HEK293T (cell line): ENCODE data around the gene TEAD1.

Experiments
- CTCF ChIA-PET: fragments of 350-600 bp; formaldehyde crosslinking; extraction: SDS; loops from one replicate; lab custom pipeline; 2021; ENCODE audit warnings: antibody characterized with exemption, inconsistent platforms; lab: Yijun Ruan, JAX
- POLR2A ChIA-PET: fragments of 350-600 bp; formaldehyde crosslinking; extraction: SDS; loops from one replicate; lab custom pipeline; 2020; ENCODE audit warnings: antibody characterized with exemption, inconsistent platforms; lab: Yijun Ruan, JAX
- DNase-seq: peaks from one replicate; pipeline ENCODE4 v3.0.0; 2012; ENCODE audit warnings: mixed read lengths; ENCODE audit errors: extremely low spot score
- ARNT ChIP-seq: fragments of 450-650 bp; IDR thresholded peaks from 2 replicates; pipeline ENCODE4 v1.6.1; 2017; ENCODE audit warnings: mild to moderate bottlenecking
- BHLHE40 ChIP-seq: fragments of 450-650 bp; IDR thresholded peaks from 2 replicates; pipeline ENCODE4 v1.6.1; 2016; ENCODE audit warnings: mild to moderate bottlenecking, moderate library complexity, borderline replicate concordance
- CTBP1 ChIP-seq: fragments of 450-650 bp; IDR thresholded peaks from 2 replicates; pipeline ENCODE4 v1.6.1; 2016; ENCODE audit warnings: borderline replicate concordance
- ELF4 ChIP-seq: fragments of 450-650 bp; IDR thresholded peaks from 2 replicates; pipeline ENCODE4 v1.6.1; 2017; ENCODE audit warnings: antibody characterized with exemption
- FOXA1 ChIP-seq: fragments of 450-650 bp; IDR thresholded peaks from 2 replicates; pipeline ENCODE4 v1.6.1; 2016; ENCODE audit warnings: mild to moderate bottlenecking
- FOXK2 ChIP-seq: fragments of 450-650 bp; IDR thresholded peaks from 2 replicates; pipeline ENCODE4 v1.6.1; 2016; ENCODE audit warnings: mild to moderate bottlenecking
- FOXM1 ChIP-seq: fragments of 450-650 bp; IDR thresholded peaks from 2 replicates; pipeline ENCODE4 v1.6.1; 2017; ENCODE audit warnings: mild to moderate bottlenecking, borderline replicate concordance
- HDGF ChIP-seq: fragments of 450-650 bp; IDR thresholded peaks from 2 replicates; pipeline ENCODE4 v1.6.1; 2017; ENCODE audit warnings: antibody characterized with exemption, borderline replicate concordance
- L3MBTL2 ChIP-seq: fragments of 450-650 bp; conservative IDR thresholded peaks from 2 replicates; pipeline ENCODE4 v1.6.1; 2016; ENCODE audit warnings: mild to moderate bottlenecking
- LEF1 ChIP-seq: fragments of 450-650 bp; IDR thresholded peaks from 2 replicates; pipeline ENCODE4 v1.6.1; 2017; ENCODE audit warnings: mild to moderate bottlenecking, borderline replicate concordance
- NFRKB ChIP-seq: fragments of 450-650 bp; IDR thresholded peaks from 2 replicates; pipeline ENCODE4 v1.6.1; 2016; ENCODE audit warnings: mild to moderate bottlenecking, moderate library complexity
- SP1 ChIP-seq: fragments of 450-650 bp; IDR thresholded peaks from 2 replicates; pipeline ENCODE4 v1.6.1; 2017
- SUZ12 ChIP-seq: fragments of 450-650 bp; IDR thresholded peaks from 2 replicates; pipeline ENCODE4 v1.6.1; 2016; ENCODE audit warnings: mild to moderate bottlenecking
- TARDBP ChIP-seq: fragments of 450-650 bp; IDR thresholded peaks from 2 replicates; pipeline ENCODE4 v1.6.1; 2016
- ZNF384 ChIP-seq: fragments of 450-650 bp; IDR thresholded peaks from 2 replicates; pipeline ENCODE4 v1.6.1; 2016
- TF ChIP-seq, protein P1 (sequence below): fragments of 450-650 bp; IDR thresholded peaks from 2 replicates; pipeline ENCODE4 v1.6.1; 2016

Gene TEAD1

DNA sequence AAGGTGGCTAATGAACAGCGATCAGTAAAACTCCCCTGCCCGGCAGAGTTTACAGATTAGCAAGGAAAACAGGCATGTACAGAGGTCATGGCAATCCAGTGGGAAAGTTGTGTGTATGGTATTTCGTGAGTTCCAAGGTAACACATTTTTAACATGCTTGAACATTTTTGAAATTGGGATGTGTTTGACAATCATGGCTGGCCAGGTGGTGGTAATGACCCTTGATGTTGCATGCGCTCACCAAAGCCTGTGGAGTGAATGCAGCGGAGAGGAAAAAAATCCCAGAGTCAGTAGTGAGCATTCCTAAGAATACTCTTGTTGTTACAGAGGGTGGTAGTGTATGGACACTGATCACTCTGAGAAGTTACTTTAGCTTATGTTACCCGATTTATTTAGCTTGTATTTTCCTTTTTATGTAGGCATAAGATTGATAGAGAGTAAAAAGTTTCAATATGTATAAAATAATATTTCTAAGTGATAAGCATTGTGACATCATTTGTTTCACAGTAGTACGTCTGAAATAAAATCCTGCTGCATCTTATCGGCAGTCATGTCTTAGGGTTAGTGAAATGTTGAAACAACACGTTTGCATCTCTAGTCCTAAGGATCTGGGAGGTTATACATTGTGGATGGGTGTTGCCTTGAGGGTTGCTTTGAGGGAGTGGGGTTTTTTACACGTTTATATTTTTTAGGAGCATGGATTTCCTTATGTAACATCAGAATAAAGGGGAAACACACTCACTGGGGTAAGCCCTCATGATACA is 8.7 kb downstream of the TEAD1 start:
- ChIA-PET CTCF (no interaction called here), POLR2A (no interaction called here)
- TF ChIP-seq SUZ12 = no peak
- no peak for TF ChIP-seq BHLHE40
- no peak for TF ChIP-seq NFRKB
- no peak for TF ChIP-seq FOXA1
- TF ChIP-seq FOXM1 = no peak
- no peak for TF ChIP-seq SP1
- no peak for TF ChIP-seq L3MBTL2

DNA sequence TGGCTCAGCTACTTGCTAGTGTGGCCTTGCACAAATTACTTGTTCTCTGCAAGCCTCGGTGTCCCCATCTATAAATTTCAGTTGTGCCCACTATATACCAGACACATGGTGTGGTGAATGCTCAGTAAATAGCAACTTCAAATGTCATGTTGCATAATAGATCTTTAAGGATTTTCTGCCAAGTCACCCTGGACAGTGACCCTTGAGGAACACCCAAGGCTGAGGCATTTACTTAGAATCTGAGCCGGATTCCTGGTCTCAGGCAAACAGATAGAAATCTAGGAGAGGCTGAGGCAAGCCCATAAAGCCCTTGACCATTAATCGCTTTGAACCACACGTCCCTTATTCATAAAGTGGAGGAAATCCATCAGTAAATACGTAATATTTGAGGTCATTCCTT is 9.7 kb downstream of the TEAD1 start:
- TF ChIP-seq, protein P1, sequence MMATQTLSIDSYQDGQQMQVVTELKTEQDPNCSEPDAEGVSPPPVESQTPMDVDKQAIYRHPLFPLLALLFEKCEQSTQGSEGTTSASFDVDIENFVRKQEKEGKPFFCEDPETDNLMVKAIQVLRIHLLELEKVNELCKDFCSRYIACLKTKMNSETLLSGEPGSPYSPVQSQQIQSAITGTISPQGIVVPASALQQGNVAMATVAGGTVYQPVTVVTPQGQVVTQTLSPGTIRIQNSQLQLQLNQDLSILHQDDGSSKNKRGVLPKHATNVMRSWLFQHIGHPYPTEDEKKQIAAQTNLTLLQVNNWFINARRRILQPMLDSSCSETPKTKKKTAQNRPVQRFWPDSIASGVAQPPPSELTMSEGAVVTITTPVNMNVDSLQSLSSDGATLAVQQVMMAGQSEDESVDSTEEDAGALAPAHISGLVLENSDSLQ = no peak
- TF ChIP-seq ZNF384 (no peak), SUZ12 (no peak), BHLHE40 (no peak), FOXK2 (no peak), FOXM1 (no peak)
- POLR2A ChIA-PET = no interaction called here
- CTCF ChIA-PET = interaction anchor here (0.6 kb wide), 1 partner anchor 125 kb away, joined by 3 read pairs; no protein-coding TSS in a partner anchor
- no peak for DNase-seq

More for the DNA sequence above, 8.7 kb downstream of the TEAD1 start:
- no peak for DNase-seq

DNA sequence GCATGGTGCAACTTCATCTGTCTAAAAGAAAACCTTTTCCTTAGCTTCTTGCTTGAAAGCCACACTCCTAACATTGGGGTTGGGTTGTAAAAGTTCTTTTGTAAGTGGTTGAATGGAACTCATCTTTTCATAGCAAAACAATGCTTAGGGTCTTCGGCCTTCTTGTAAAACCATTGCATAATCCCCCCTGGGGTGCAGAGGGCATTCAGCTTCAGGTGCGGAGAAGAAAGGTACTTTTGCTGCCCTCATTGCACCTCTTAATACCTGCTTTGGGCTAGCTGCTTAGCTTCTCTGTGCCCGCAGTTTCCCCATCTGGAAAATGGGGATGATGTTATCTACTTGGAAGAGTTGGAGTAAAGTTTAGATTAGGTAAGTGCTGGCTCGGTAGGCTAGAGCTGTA is 10.1 kb downstream of the TEAD1 start:
- no peak for DNase-seq
- TF ChIP-seq FOXM1 (no peak), SP1 (no peak), NFRKB (no peak), ELF4 (no peak), LEF1 (no peak), SUZ12 (no peak), FOXK2 (no peak), ZNF384 (no peak), L3MBTL2 (no peak), TARDBP (no peak), BHLHE40 (no peak), CTBP1 (no peak), ARNT (no peak), FOXA1 (no peak), HDGF (no peak)
- TF ChIP-seq, protein P1 = no peak
- POLR2A ChIA-PET = no interaction called here
- CTCF ChIA-PET = interaction anchor here (0.6 kb wide), 1 partner anchor 124 kb away, joined by 3 read pairs; no protein-coding TSS in a partner anchor

DNA sequence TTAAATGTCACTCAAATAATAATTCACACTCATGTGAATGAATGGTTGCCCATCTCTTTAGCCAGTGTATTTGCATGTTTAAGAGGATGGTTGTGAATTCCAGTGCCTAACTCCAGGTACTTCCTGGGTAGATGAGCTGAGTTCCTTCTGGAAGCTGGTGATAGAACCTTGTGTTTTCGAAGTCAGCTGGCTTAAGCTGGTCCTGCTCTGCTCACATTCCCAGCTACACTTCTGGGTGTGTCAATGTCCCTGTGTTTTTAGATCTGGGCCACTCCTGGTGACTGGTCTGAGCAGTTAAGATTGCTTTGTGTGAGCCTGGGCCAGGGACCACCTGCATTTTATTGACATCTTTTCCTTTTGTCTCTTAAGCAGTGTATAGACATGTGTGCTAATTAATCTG is 10.6 kb downstream of the TEAD1 start:
- CTCF ChIA-PET = no interaction called here
- TF ChIP-seq CTBP1 = no peak
- no peak for TF ChIP-seq FOXA1
- TF ChIP-seq NFRKB = no peak
- no peak for TF ChIP-seq FOXK2
- TF ChIP-seq, protein P1 = no peak; the same call in 1 of the 2 replicates
- no peak for TF ChIP-seq ZNF384
- TF ChIP-seq ARNT = no peak
- TF ChIP-seq BHLHE40 = no peak
- TF ChIP-seq FOXM1 = no peak
- no peak for TF ChIP-seq SP1
- no peak for TF ChIP-seq ELF4
- no peak for DNase-seq
- POLR2A ChIA-PET = no interaction called here

DNA sequence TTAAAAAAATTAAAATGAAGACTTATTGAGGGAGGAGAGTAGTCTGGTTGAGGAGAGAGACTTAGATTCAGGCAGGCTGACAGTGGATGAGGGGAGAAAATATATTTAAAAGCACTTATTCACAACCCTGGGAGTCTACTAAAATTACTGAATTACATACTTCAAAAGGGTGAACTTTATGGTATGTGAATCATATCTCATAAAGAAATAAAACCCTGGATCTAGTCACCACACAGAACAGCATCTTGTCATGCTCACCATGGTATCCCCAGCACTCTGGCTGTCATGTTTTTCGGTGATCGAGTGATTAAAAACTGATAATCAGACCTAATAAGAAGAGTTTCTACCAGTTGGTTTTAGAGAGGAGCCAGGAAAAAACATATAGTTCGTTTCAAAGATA is 11.0 kb downstream of the TEAD1 start:
- DNase-seq = no peak
- ChIA-PET POLR2A (no interaction called here), CTCF (no interaction called here)
- TF ChIP-seq ARNT (no peak), SUZ12 (no peak), FOXM1 (no peak), FOXK2 (no peak), LEF1 (no peak), L3MBTL2 (no peak), BHLHE40 (no peak), ELF4 (no peak)

DNA sequence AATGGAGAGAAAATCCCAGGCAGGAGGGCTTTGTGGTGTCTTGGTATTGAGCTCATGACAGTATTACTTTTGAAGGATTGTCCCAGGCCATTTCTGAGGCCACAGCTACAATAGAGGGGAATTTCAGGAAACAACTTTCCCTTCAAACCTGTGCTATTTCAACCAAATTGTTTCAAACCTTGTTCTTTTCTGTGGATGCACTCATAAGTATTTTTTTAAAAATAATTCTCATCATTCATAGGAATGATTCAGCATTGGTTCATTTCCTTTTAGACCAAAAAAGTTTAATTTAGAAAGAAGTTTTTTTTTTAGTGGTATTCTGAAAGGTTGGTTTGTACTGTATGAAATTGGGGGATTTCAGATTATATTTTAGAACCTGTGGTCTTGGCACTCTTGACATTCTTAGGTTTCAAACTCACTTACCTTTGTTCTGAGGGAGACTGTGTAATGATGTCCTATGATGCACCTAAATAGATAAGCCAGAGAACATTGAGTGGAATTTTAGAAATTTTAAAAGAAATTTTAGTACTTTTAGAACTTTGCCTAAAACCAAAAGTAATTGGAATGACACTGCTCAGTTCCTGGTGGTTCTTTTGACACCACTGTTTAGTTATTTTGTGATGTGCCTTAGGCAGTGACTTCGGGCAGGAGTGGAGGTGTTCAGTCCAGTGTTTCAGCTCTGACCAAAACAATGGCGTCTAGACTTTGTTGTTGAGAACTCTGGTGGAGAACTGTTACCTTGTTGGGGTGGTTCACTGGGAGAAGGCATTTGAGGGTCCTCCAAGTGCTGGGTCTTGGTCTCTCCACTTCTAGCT is 12.2 kb downstream of the TEAD1 start:
- no peak for TF ChIP-seq FOXM1
- no peak for TF ChIP-seq FOXK2
- TF ChIP-seq ZNF384 = no peak
- no peak for TF ChIP-seq L3MBTL2
- no peak for TF ChIP-seq HDGF
- no peak for TF ChIP-seq ARNT
- no peak for TF ChIP-seq CTBP1
- CTCF ChIA-PET = no interaction called here
- POLR2A ChIA-PET = no interaction called here
- DNase-seq = no peak
